Skeletal muscle tissue (tissue), 4 donors: ENCODE measurements around the gene HEXIM1. TPM values are rescaled to one million over a fixed set of nuclear protein-coding genes. Genes with fewer than 3 reads are reported as not detected.

Source experiments
- H3K27ac ChIP-seq: one replicate; pipeline ENCODE4 v1.7.0; 2013; ENCODE audit warnings: mild to moderate bottlenecking, low read depth, low read length, inconsistent platforms
- H3K27me3 ChIP-seq, 3 donors: one replicate each; pipeline ENCODE4 v1.7.0; 2013; ENCODE audit warnings: low read length in 3 of 3; ENCODE audit not compliant: control insufficient read depth in 3 of 3, insufficient read depth in 3 of 3
- H3K36me3 ChIP-seq, 3 donors: one replicate each; pipeline ENCODE4 v1.7.0; 2013; ENCODE audit warnings: low read length in 3 of 3; ENCODE audit not compliant: control insufficient read depth in 3 of 3, insufficient read depth in 3 of 3
- H3K4me1 ChIP-seq, 3 donors: one replicate each; pipeline ENCODE4 v1.7.0; 2013; ENCODE audit warnings: low read length in 3 of 3, mild to moderate bottlenecking in 3 of 3; ENCODE audit not compliant: control insufficient read depth in 3 of 3, insufficient read depth in 3 of 3
- H3K4me3 ChIP-seq, 3 donors: one replicate each; pipeline ENCODE4 v1.7.0; 2013; ENCODE audit warnings: low read length in 3 of 3
- H3K9ac ChIP-seq, 3 donors: one replicate each; pipeline ENCODE4 v1.7.0; 2013; ENCODE audit warnings: low read length in 3 of 3, mild to moderate bottlenecking in 3 of 3, moderate library complexity in 2 of 3, low read depth in 1 of 3
- H3K9me3 ChIP-seq, 3 donors: one replicate each; pipeline ENCODE4 v1.7.0; 2013; ENCODE audit warnings: low read length in 3 of 3; ENCODE audit not compliant: control insufficient read depth in 3 of 3
- total RNA-seq: library from RNA; depleted of rRNA; stranded (reverse); fragments of >200 nt; gene quantifications from one replicate; pipeline ENCODE4 v1.2.3, GENCODE V29; 2014
- donor health status: Osteomylitis.

HEXIM1 gene
- total RNA-seq, 1 donor from 2014 or later, result 14.6 TPM

- peak overlapping the region; percentile 62 to 73 (median 67) for H3K4me3 ChIP-seq
- peak overlapping the region; percentile 86 for H3K27ac ChIP-seq
- H3K36me3 ChIP-seq, result no peaks in the 10 kb centered on the region
- peak overlapping the region; percentile 74 to 89 (median 80) for H3K9ac ChIP-seq
- H3K9me3 ChIP-seq, result no peaks in the 10 kb centered on the region
- peaks cover 23 to 40% (median 31%) of the 10 kb centered on the region in 3 donors for H3K4me1 ChIP-seq
- no peaks in the 10 kb centered on the region for H3K27me3 ChIP-seq
These were observed 3.9 kb upstream of the HEXIM1 start for GRCh38 chr17:45144199-45145034.

GRCh38 chr17:45145035-45145389, 3.3 kb upstream of the HEXIM1 start:
- Histone ChIP-seq H3K9ac (peak overlapping the region; percentile 74 to 89 (median 80)), H3K4me3 (peak overlapping the region; percentile 38 to 73 (median 67)), H3K27me3 (no peaks in the 10 kb centered on the region), H3K9me3 (no peaks in the 10 kb centered on the region), H3K27ac (peak overlapping the region; percentile 86), H3K4me1 (peaks cover 23 to 44% (median 31%) of the 10 kb centered on the region in 3 donors), H3K36me3 (peaks cover 0 to 3% (median 0%) of the 10 kb centered on the region in 3 donors)

GRCh38 chr17:45146166-45146565, 2.1 kb upstream of the HEXIM1 start:
- H3K27ac ChIP-seq, result peak overlapping the region; percentile 99
- no peaks in the 10 kb centered on the region for H3K27me3 ChIP-seq
- peak overlapping the region in 2 of 3 donors; percentile 90 for H3K4me3 ChIP-seq
- H3K9me3 ChIP-seq, result no peaks in the 10 kb centered on the region
- H3K36me3 ChIP-seq, result peaks cover 0 to 3% (median 0%) of the 10 kb centered on the region in 3 donors
- peaks cover 30 to 45% (median 33%) of the 10 kb centered on the region in 3 donors for H3K4me1 ChIP-seq
- peak overlapping the region in 2 of 3 donors; percentile 89 to 94 for H3K9ac ChIP-seq

- no peaks in the 10 kb centered on the region for H3K27me3 ChIP-seq
- peak overlapping the region; percentile 99 for H3K27ac ChIP-seq
- peak overlapping the region; percentile 83 to 94 (median 89) for H3K9ac ChIP-seq
- peaks cover 34 to 48% (median 37%) of the 10 kb centered on the region in 3 donors for H3K4me1 ChIP-seq
- H3K36me3 ChIP-seq, result peaks cover 0 to 3% (median 0%) of the 10 kb centered on the region in 3 donors
- H3K9me3 ChIP-seq, result no peaks in the 10 kb centered on the region
- peak overlapping the region; percentile 81 to 90 (median 90) for H3K4me3 ChIP-seq
These were observed 1.7 kb upstream of the HEXIM1 start for GRCh38 chr17:45146592-45146889.

- Histone ChIP-seq H3K4me1 (peaks cover 37 to 53% (median 42%) of the 10 kb centered on the region in 3 donors), H3K9ac (peak overlapping the region; percentile 89 to 95 (median 94))
These were observed 1.2 kb upstream of the HEXIM1 start for GRCh38 chr17:45146890-45147580.

GRCh38 chr17:45147581-45148182, 593 bp upstream of the HEXIM1 start:
- H3K27ac ChIP-seq, result peak overlapping the region; percentile 99

More at GRCh38 chr17:45146890-45147580, 1.2 kb upstream of the HEXIM1 start:
- Histone ChIP-seq H3K9me3 (no peaks in the 10 kb centered on the region), H3K27ac (peak overlapping the region; percentile 99), H3K36me3 (peaks cover 0 to 3% (median 0%) of the 10 kb centered on the region in 3 donors), H3K27me3 (no peaks in the 10 kb centered on the region), H3K4me3 (peak overlapping the region; percentile 81 to 90 (median 90))

GRCh38 chr17:45149037-45149668, 878 bp downstream of the HEXIM1 start:
- H3K4me1 ChIP-seq, result peaks cover 33 to 46% (median 34%) of the 10 kb centered on the region in 3 donors
- H3K27me3 ChIP-seq, result no peaks in the 10 kb centered on the region
- H3K27ac ChIP-seq, result peak overlapping the region; percentile 99
- no peaks in the 10 kb centered on the region for H3K9me3 ChIP-seq
- H3K36me3 ChIP-seq, result peaks cover 0 to 3% (median 0%) of the 10 kb centered on the region in 3 donors
- H3K9ac ChIP-seq, result peak overlapping the region; percentile 93 to 99 (median 98)
- H3K4me3 ChIP-seq, result peak overlapping the region; percentile 96 to 97 (median 96)

More at GRCh38 chr17:45147581-45148182, 593 bp upstream of the HEXIM1 start:
- Histone ChIP-seq H3K9ac (peak overlapping the region; percentile 89 to 95 (median 94)), H3K4me3 (peak overlapping the region; percentile 81 to 90 (median 90)), H3K36me3 (peaks cover 0 to 3% (median 0%) of the 10 kb centered on the region in 3 donors), H3K4me1 (peaks cover 37 to 55% (median 43%) of the 10 kb centered on the region in 3 donors), H3K9me3 (no peaks in the 10 kb centered on the region), H3K27me3 (no peaks in the 10 kb centered on the region)

- Histone ChIP-seq H3K4me1 (peaks cover 27 to 41% (median 30%) of the 10 kb centered on the region in 3 donors), H3K27me3 (no peaks in the 10 kb centered on the region), H3K9me3 (no peaks in the 10 kb centered on the region), H3K9ac (peak overlapping the region; percentile 93 to 99 (median 98)), H3K27ac (peak overlapping the region; percentile 99), H3K4me3 (peak overlapping the region; percentile 96 to 97 (median 96)), H3K36me3 (peaks cover 0 to 3% (median 0%) of the 10 kb centered on the region in 3 donors)
These were observed 1.7 kb downstream of the HEXIM1 start for GRCh38 chr17:45149669-45150664.
